BE2C (cell line): Measurements from ENCODE around the gene C20orf204.

Source experiments
- DNase-seq: peaks from one replicate; pipeline ENCODE4 v3.0.0-alpha.2; 2020
- H3K27me3 ChIP-seq: fragments of 250-450 bp; sonication (Bioruptor Pico); 2 replicates; pipeline ENCODE4 v1.5.1; 2020; ENCODE audit warnings: mild to moderate bottlenecking
- H3K36me3 ChIP-seq: fragments of 250-450 bp; sonication (Bioruptor Pico); 2 replicates; pipeline ENCODE4 v1.5.1; 2020; ENCODE audit warnings: mild to moderate bottlenecking
- H3K4me1 ChIP-seq: fragments of 250-450 bp; sonication (Bioruptor Pico); 2 replicates; pipeline ENCODE4 v1.5.1; 2020
- H3K4me3 ChIP-seq: 2 replicates; pipeline ENCODE4 v1.5.1; 2011; ENCODE audit warnings: low read depth, low read length
- H3K9me3 ChIP-seq: fragments of 250-450 bp; sonication (Bioruptor Pico); 2 replicates; pipeline ENCODE4 v1.5.1; 2020
- TF ChIP-seq, protein P1 (sequence below): IDR thresholded peaks from 2 replicates; pipeline ENCODE4 v1.5.1; 2012; ENCODE audit warnings: mild to moderate bottlenecking, low read depth, low read length

C20orf204 gene

DNA sequence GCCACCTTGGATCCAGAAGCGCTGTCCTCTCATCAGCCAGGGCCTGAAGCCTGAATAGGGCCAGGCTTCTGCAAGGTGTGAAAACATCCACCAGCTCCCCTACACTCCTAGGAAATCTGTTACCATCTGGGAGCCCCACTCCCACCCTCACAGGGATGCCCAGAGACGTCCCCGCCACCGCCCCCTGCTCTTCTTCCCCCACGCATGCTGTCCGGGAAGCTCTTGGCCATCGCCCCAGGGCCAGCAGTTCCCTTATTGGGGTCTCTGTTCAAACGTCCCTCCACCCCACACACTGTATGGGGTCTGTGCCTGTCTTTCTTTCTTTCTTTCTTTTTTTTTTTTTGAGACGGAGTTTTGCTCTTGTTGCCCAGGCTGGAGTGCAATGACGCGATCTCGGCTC, 39.6 kb downstream of the C20orf204 start:
- Histone ChIP-seq H3K4me1 (no peaks in the 10 kb centered on the region), H3K4me3 (no peak overlapping the region), H3K27me3 (no peaks in the 10 kb centered on the region), H3K9me3 (no peaks in the 10 kb centered on the region), H3K36me3 (no peaks in the 10 kb centered on the region; the same call in 1 of the 2 replicates)
- no peak for DNase-seq
- TF ChIP-seq, protein P1, sequence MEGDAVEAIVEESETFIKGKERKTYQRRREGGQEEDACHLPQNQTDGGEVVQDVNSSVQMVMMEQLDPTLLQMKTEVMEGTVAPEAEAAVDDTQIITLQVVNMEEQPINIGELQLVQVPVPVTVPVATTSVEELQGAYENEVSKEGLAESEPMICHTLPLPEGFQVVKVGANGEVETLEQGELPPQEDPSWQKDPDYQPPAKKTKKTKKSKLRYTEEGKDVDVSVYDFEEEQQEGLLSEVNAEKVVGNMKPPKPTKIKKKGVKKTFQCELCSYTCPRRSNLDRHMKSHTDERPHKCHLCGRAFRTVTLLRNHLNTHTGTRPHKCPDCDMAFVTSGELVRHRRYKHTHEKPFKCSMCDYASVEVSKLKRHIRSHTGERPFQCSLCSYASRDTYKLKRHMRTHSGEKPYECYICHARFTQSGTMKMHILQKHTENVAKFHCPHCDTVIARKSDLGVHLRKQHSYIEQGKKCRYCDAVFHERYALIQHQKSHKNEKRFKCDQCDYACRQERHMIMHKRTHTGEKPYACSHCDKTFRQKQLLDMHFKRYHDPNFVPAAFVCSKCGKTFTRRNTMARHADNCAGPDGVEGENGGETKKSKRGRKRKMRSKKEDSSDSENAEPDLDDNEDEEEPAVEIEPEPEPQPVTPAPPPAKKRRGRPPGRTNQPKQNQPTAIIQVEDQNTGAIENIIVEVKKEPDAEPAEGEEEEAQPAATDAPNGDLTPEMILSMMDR: no peak

DNA sequence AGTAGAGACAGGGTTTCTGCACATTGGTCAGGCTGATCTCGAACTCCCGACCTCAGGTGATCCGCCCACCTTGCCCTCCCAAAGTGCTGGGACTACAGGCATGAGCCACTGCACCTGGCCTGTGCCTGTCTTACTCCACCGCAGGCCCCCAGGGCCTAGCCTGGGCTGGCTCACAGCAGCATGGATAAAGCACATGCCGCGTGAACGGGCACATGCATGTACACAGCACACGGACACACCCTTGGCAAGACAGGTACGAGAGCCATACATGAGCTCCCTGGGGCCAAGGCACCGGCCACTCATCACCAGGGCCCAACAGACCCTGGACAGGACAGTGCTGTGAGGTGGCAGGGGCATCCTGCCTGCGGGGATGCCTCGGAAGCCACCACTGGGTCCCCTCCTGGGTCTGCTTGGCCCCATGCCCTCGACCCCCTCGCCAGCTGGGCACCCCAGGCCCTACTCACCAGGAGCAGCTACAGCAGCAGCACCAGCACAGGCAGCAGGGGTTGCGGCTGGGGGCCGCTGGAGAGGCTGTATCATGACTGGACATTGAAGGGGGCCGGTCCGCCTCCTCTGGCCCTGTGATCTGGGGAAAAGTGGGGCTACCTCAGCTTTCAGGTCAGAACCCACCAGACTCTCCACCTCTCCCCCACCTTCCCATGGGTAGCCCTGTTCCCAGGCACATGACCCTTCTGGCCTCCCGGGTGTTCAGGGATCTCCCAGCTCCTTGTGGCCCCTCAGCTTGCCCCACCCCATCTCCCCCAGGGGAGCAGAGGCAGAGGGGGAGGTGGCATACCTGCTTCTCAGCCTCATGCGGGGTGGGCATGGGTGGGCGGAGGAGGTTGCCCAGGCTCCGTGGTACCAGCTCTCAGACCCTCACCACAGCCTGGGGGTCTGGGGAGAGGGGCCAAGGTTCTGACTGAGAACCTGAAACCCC, 40.3 kb downstream of the C20orf204 start:
- Histone ChIP-seq H3K4me3 (no peak overlapping the region), H3K4me1 (no peaks in the 10 kb centered on the region), H3K9me3 (no peaks in the 10 kb centered on the region), H3K36me3 (no peaks in the 10 kb centered on the region; the same call in 1 of the 2 replicates), H3K27me3 (no peaks in the 10 kb centered on the region)
- DNase-seq: no peak
- TF ChIP-seq, protein P1: no peak

DNA sequence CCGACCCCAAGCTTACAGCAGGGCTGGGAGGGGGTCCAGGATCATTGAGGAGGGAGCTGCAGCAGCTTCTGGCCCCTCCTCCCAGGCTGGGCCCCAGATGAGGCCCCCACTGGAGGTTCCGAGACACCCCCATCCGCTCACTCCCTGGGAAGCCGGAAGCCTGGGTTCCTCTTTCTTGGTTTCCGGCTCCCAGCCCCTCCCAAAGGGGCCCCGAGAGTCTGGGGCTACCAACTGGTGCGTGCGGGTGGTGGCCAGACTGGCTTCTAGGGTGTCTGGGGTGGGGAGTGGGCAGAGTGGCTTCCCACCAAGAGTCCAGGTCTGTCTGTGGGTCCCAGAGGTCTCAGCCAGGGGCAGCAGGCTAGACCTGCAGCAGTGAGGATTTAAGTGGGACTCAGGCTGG, 41.1 kb downstream of the C20orf204 start:
- Histone ChIP-seq H3K9me3 (no peaks in the 10 kb centered on the region), H3K27me3 (no peaks in the 10 kb centered on the region), H3K36me3 (no peaks in the 10 kb centered on the region; the same call in 1 of the 2 replicates), H3K4me1 (0 out of 2 replicates have a peak, but pooled peaks cover 2% of the 10 kb centered on the region), H3K4me3 (no peak overlapping the region)
- TF ChIP-seq, protein P1: no peak
- DNase-seq: no peak

DNA sequence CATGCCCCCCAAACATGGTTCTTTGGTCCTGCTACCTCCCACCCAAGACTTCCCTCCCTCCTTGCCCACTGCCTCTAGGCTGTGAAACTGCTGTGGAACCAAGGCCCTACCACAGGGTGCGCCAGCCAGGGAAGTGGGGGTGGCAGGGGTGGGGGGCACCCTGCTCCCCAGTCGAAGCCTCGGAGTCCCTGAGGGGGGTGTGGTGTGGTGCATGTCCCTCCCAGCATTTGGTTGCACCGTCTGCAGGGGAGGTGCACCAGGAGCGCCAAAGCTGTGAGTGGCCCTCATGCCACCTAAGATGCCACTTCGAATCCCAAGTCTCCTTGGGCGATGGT, 41.5 kb downstream of the C20orf204 start:
- TF ChIP-seq, protein P1: no peak
- Histone ChIP-seq H3K9me3 (no peaks in the 10 kb centered on the region), H3K36me3 (no peaks in the 10 kb centered on the region; the same call in 1 of the 2 replicates), H3K4me1 (0 out of 2 replicates have a peak, but pooled peaks cover 5% of the 10 kb centered on the region), H3K27me3 (no peaks in the 10 kb centered on the region), H3K4me3 (no peak overlapping the region)
- no peak for DNase-seq

DNA sequence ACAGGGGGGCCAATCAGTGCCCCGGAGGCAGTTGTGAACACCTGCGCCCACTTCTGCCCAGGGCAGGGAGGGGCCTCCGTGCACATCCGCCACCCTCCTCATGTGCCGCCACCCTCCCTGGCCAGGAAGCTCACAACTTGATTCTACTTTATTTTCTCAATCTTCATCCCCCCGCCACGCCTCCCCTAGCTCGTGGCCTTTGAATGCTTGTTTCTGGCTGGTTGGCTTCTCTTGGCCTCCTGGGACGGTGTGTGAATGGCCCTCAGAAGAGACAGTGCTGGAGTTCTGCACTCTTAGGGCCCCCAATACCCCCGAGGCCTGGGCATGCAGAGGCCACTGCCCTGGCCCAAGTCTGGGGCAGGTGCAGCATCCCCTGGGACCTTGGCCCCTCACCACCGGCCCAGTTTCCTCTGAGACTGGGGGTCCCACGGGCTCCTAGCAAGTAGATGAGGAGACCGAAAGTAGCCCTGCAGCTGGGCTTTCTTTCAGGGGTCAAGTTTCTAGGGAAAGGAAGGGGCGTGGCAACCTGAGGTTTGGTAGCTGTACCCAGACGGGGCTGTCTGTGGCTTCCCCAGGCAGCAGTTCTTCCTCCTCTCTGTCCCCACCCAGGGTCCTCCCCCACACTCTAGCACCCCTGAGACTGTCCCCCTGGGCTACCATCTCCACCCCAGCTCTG, 42.0 kb downstream of the C20orf204 start:
- TF ChIP-seq, protein P1: no peak
- Histone ChIP-seq H3K9me3 (no peaks in the 10 kb centered on the region), H3K36me3 (no peaks in the 10 kb centered on the region; the same call in 1 of the 2 replicates), H3K4me3 (peak overlapping the region; percentile 86; the same call in 1 of the 2 replicates), H3K27me3 (no peaks in the 10 kb centered on the region), H3K4me1 (peaks cover 7% of the 10 kb centered on the region)
- no peak for DNase-seq
